Measurements from ENCODE around the gene ZFAND6.
"Not testable (repeated sequence)": the region's sequence is repeated elsewhere in the genome, so short reads cannot be mapped to it uniquely, and the experiment has no call there.

ZFAND6 gene

GRCh38 chr15:80058851-80059785, at the start of gene ZFAND6:
Gene ZFAND6 (plus strand): TSS chr15:80059676. CDS start chr15:80120345, 60,669 bp downstream.
- peak; percentile 93 to 94 for DNase-seq (ENCODE audit: low read depth in 2 of 2)

GRCh38 chr15:80010131-80010673, 49.3 kb upstream of the ZFAND6 start:
- no peak for DNase-seq (ENCODE audit: low read depth in 2 of 2)

- DNase-seq (ENCODE audit: low read depth in 2 of 2) = peak in 1 of 2 donors; percentile 10
These were observed 48.4 kb upstream of the ZFAND6 start for GRCh38 chr15:80011041-80011523.

GRCh38 chr15:80011596-80011995, 47.9 kb upstream of the ZFAND6 start:
- DNase-seq (ENCODE audit: low read depth in 2 of 2) = no peak

GRCh38 chr15:80012060-80012726, 47.3 kb upstream of the ZFAND6 start:
- DNase-seq (ENCODE audit: low read depth in 2 of 2) = no peak

GRCh38 chr15:80014186-80014585, 45.3 kb upstream of the ZFAND6 start:
- not testable (repeated sequence) for DNase-seq (ENCODE audit: low read depth in 2 of 2)

GRCh38 chr15:80015156-80015555, 44.3 kb upstream of the ZFAND6 start:
- no peak for DNase-seq (ENCODE audit: low read depth in 2 of 2)

- not testable (repeated sequence) for DNase-seq (ENCODE audit: low read depth in 2 of 2)
These were observed 43.0 kb upstream of the ZFAND6 start for GRCh38 chr15:80016506-80016905.

- DNase-seq (ENCODE audit: low read depth in 2 of 2) = not testable (repeated sequence)
These were observed 42.3 kb upstream of the ZFAND6 start for GRCh38 chr15:80017139-80017538.

- no peak for DNase-seq (ENCODE audit: low read depth in 2 of 2)
These were observed 40.2 kb upstream of the ZFAND6 start for GRCh38 chr15:80019168-80019745.

GRCh38 chr15:80020149-80020548, 39.3 kb upstream of the ZFAND6 start:
- DNase-seq (ENCODE audit: low read depth in 2 of 2) = not testable (repeated sequence)

- no peak for DNase-seq (ENCODE audit: low read depth in 2 of 2)
These were observed 38.7 kb upstream of the ZFAND6 start for GRCh38 chr15:80020731-80021130.

GRCh38 chr15:80026310-80026709, 33.2 kb upstream of the ZFAND6 start:
- no peak for DNase-seq (ENCODE audit: low read depth in 2 of 2)

GRCh38 chr15:80026754-80027153, 32.7 kb upstream of the ZFAND6 start:
- DNase-seq (ENCODE audit: low read depth in 2 of 2) = no peak

- no peak for DNase-seq (ENCODE audit: low read depth in 2 of 2)
These were observed 30.5 kb upstream of the ZFAND6 start for GRCh38 chr15:80028937-80029336.

- DNase-seq (ENCODE audit: low read depth in 2 of 2) = no peak
These were observed 27.6 kb upstream of the ZFAND6 start for GRCh38 chr15:80031841-80032240.

- no peak for DNase-seq (ENCODE audit: low read depth in 2 of 2)
These were observed 24.8 kb upstream of the ZFAND6 start for GRCh38 chr15:80034629-80035028.

GRCh38 chr15:80036071-80036470, 23.4 kb upstream of the ZFAND6 start:
- DNase-seq (ENCODE audit: low read depth in 2 of 2) = no peak

- no peak for DNase-seq (ENCODE audit: low read depth in 2 of 2)
These were observed 17.8 kb upstream of the ZFAND6 start for GRCh38 chr15:80041494-80042253.

- DNase-seq (ENCODE audit: low read depth in 2 of 2) = no peak
These were observed 16.9 kb upstream of the ZFAND6 start for GRCh38 chr15:80042568-80042967.

- DNase-seq (ENCODE audit: low read depth in 2 of 2) = not testable (repeated sequence)
These were observed 14.3 kb upstream of the ZFAND6 start for GRCh38 chr15:80045219-80045618.

Data from activated CD4-positive, alpha-beta T cell treated with anti-CD3 and anti-CD28 coated beads for 24 hours (primary cell).